Neural cell (in vitro differentiated cells): Measurements from ENCODE around the gene MRPL58. TPM values are rescaled to one million over a fixed set of nuclear protein-coding genes. Genes with fewer than 3 reads are reported as not detected.

Experiments used
- H2AFZ ChIP-seq: fragments of 200-600, 300-800 bp; sonication (generic), shearing (Covaris generic); 2 replicates; pipeline ENCODE4 v1.6.0; 2014; ENCODE audit warnings: low read depth, mild to moderate bottlenecking, antibody characterized with exemption, low read length, moderate library complexity
- H3F3A ChIP-seq: fragments of 200-600 bp; shearing (Covaris generic); 2 replicates; pipeline ENCODE4 v1.6.1; 2016; ENCODE audit warnings: mild to moderate bottlenecking, moderate library complexity, mixed read lengths, antibody characterized with exemption, low read length; ENCODE audit not compliant: insufficient read depth, poor library complexity, severe bottlenecking
- H3K27ac ChIP-seq: fragments of 200-600, 300-800 bp; sonication (generic), shearing (Covaris generic); 2 replicates; pipeline ENCODE4 v1.5.1; 2014; ENCODE audit warnings: mild to moderate bottlenecking, low read length, moderate library complexity
- H3K27me3 ChIP-seq: fragments of 300-800, 200-600 bp; sonication (generic), shearing (Covaris generic); 2 replicates; pipeline ENCODE4 v1.6.0; 2014; ENCODE audit warnings: mild to moderate bottlenecking, low read depth, low read length, moderate library complexity; ENCODE audit not compliant: insufficient read depth
- H3K36me3 ChIP-seq: fragments of 300-800, 200-600 bp; sonication (generic), shearing (Covaris generic); 2 replicates; pipeline ENCODE4 v1.5.1; 2014; ENCODE audit warnings: mild to moderate bottlenecking, antibody characterized with exemption, low read length, moderate library complexity; ENCODE audit not compliant: insufficient read depth
- H3K4me2 ChIP-seq: fragments of 300-800, 200-600 bp; sonication (generic), shearing (Covaris generic); 2 replicates; pipeline ENCODE4 v1.6.0; 2014; ENCODE audit warnings: mild to moderate bottlenecking, low read length
- H3K4me3 ChIP-seq: fragments of 300-800, 200-600 bp; sonication (generic), shearing (Covaris generic); 2 replicates; pipeline ENCODE4 v1.5.1; 2014; ENCODE audit warnings: mild to moderate bottlenecking, low read length, moderate library complexity
- H3K79me2 ChIP-seq: fragments of 200-600 bp; shearing (Covaris generic); replicated peaks from 2 replicates; pipeline ENCODE4 v1.6.0; 2014; ENCODE audit warnings: mild to moderate bottlenecking, low read length, moderate library complexity; ENCODE audit not compliant: insufficient read depth
- H3K9ac ChIP-seq: fragments of 300-800, 200-600 bp; sonication (generic), shearing (Covaris generic); 2 replicates; pipeline ENCODE4 v1.6.1; 2016; ENCODE audit warnings: mild to moderate bottlenecking, low read length, mixed read lengths
- H3K9me2 ChIP-seq: fragments of 200-600 bp; shearing (Covaris generic); 2 replicates; pipeline ENCODE4 v1.6.1; 2016; ENCODE audit warnings: mild to moderate bottlenecking, low read length, mixed read lengths; ENCODE audit not compliant: insufficient read depth
- H3K9me3 ChIP-seq: fragments of 200-600, 300-800 bp; sonication (generic), shearing (Covaris generic); 2 replicates; pipeline ENCODE4 v1.6.1; 2016; ENCODE audit warnings: mild to moderate bottlenecking, mixed run types, low read length, moderate library complexity, mixed read lengths
- H4K20me1 ChIP-seq: fragments of 200-600 bp; shearing (Covaris generic); 2 replicates; pipeline ENCODE4 v1.6.1; 2016; ENCODE audit warnings: mild to moderate bottlenecking, mixed run types; ENCODE audit not compliant: insufficient read depth
- CTCF ChIP-seq: fragments of 450-650 bp; IDR thresholded peaks from 2 replicates; pipeline ENCODE4 v1.5.1; 2014; ENCODE audit warnings: antibody characterized with exemption, mild to moderate bottlenecking, moderate library complexity; ENCODE audit not compliant: poor library complexity, severe bottlenecking
- EP300 ChIP-seq: fragments of 450-650 bp; conservative IDR thresholded peaks from 2 replicates; pipeline ENCODE4 v1.6.1; 2014; ENCODE audit warnings: antibody characterized with exemption, mild to moderate bottlenecking, moderate library complexity; ENCODE audit not compliant: poor library complexity, severe bottlenecking
- EZH2 ChIP-seq: fragments of 200-600, 300-800 bp; shearing (Covaris generic), sonication (generic); IDR thresholded peaks from 2 replicates; pipeline ENCODE4 v1.6.1; 2014; ENCODE audit warnings: antibody characterized with exemption, low read length, borderline replicate concordance, mild to moderate bottlenecking; ENCODE audit not compliant: insufficient read depth, poor library complexity, severe bottlenecking
- MXI1 ChIP-seq: fragments of 450-650 bp; conservative IDR thresholded peaks from 2 replicates; pipeline ENCODE4 v1.6.1; 2014; ENCODE audit warnings: antibody characterized with exemption, mild to moderate bottlenecking; ENCODE audit not compliant: poor library complexity, severe bottlenecking
- POLR2AphosphoS5 ChIP-seq: IDR thresholded peaks from 2 replicates; pipeline ENCODE4 v1.6.1; 2012
- RAD21 ChIP-seq: fragments of 450-650 bp; conservative IDR thresholded peaks from 2 replicates; pipeline ENCODE4 v1.6.1; 2014; ENCODE audit warnings: antibody characterized with exemption, mild to moderate bottlenecking, moderate library complexity
- REST ChIP-seq: IDR thresholded peaks from 2 replicates; pipeline ENCODE4 v1.6.1; 2012; ENCODE audit warnings: borderline replicate concordance
- SMC3 ChIP-seq: fragments of 450-650 bp; conservative IDR thresholded peaks from 2 replicates; pipeline ENCODE4 v1.6.1; 2014; ENCODE audit warnings: antibody characterized with exemption, mild to moderate bottlenecking, moderate library complexity; ENCODE audit not compliant: poor library complexity
- TAF1 ChIP-seq: IDR thresholded peaks from 2 replicates; pipeline ENCODE4 v1.6.1; 2012; ENCODE audit warnings: low read depth
- polyA plus RNA-seq: library from polyadenylated mRNA; depleted of rRNA; stranded (reverse); fragments of >200 nt; gene quantifications from 2 replicates; pipeline ENCODE4 v1.2.3, GENCODE V29; 2014

The MRPL58 gene
- polyA plus RNA-seq, 1 donor from 2014 or later = 47.4 TPM

- Histone ChIP-seq H3K9ac (peak overlapping the region; percentile 83), H4K20me1 (no peaks in the 10 kb centered on the region), H3F3A (no peaks in the 10 kb centered on the region), H3K9me2 (no peaks in the 10 kb centered on the region), H3K9me3 (no peaks in the 10 kb centered on the region), H3K4me2 (peak overlapping the region; percentile 81), H3K36me3 (no peaks in the 10 kb centered on the region), H2AFZ (no peak overlapping the region), H3K79me2 (peaks cover 5% of the 10 kb centered on the region), H3K27ac (no peak overlapping the region), H3K27me3 (peaks cover 8% of the 10 kb centered on the region), H3K4me3 (peak overlapping the region; percentile 96)
- TF ChIP-seq POLR2AphosphoS5 (no peak), REST (no peak), CTCF (no peak), EP300 (no peak), EZH2 (no peak)
Observed at GRCh38 chr17:74971069-74971841, 41.2 kb upstream of the MRPL58 start.

- Histone ChIP-seq H3K4me2 (peak overlapping the region; percentile 81), H2AFZ (peak overlapping the region; percentile 65), H3F3A (no peaks in the 10 kb centered on the region), H3K9me3 (no peaks in the 10 kb centered on the region), H3K36me3 (no peaks in the 10 kb centered on the region), H3K27me3 (peaks cover 8% of the 10 kb centered on the region), H3K27ac (peak overlapping the region; percentile 12), H3K79me2 (peaks cover 5% of the 10 kb centered on the region), H3K9ac (peak overlapping the region; percentile 83), H3K9me2 (no peaks in the 10 kb centered on the region), H3K4me3 (peak overlapping the region; percentile 96), H4K20me1 (no peaks in the 10 kb centered on the region)
- TF ChIP-seq POLR2AphosphoS5 (no peak), MXI1 (no peak), EP300 (no peak), EZH2 (no peak), SMC3 (no peak), TAF1 (no peak), RAD21 (no peak), REST (no peak), CTCF (no peak)
Observed at GRCh38 chr17:74971842-74972106, 40.7 kb upstream of the MRPL58 start.
